IMR-90 (cell line): Measurements from ENCODE around the gene RAP1A. TPM values are rescaled to one million over a fixed set of nuclear protein-coding genes. Genes with fewer than 3 reads are reported as not detected.

ENCODE experiments used
- ATAC-seq: fragments of 200-7000 bp; cut with Tn5 transposase; 2 replicates; pipeline ENCODE4 v1.9.1; 2020; ENCODE audit warnings: low read depth, mild to moderate bottlenecking, moderate library complexity
- BruUV-seq: library from RNA; stranded (reverse); fragments of 400-500 nt; replicated peaks from 2 replicates; lab custom pipeline; 2021; lab: Mats Ljungman, UMichigan
- CTCF ChIA-PET: fragments of 300-600 bp; formaldehyde crosslinking; extraction: SDS; loops from one replicate; lab custom pipeline; 2021; ENCODE audit warnings: antibody characterized with exemption; lab: Yijun Ruan, JAX
- POLR2A ChIA-PET: fragments of 300-600 bp; sonication (Branson Sonifier 250); formaldehyde crosslinking; loops from one replicate; lab custom pipeline; 2022; ENCODE audit warnings: antibody characterized with exemption; ENCODE audit not compliant: unreplicated experiment; lab: Charles Lee
- DNase-seq: peaks from one replicate; pipeline ENCODE4 v3.0.0; 2013
- H2AFZ ChIP-seq: replicated peaks from 2 replicates; pipeline ENCODE3; 2013; ENCODE audit warnings: low read length, mild to moderate bottlenecking; ENCODE audit not compliant: poor library complexity
- H2AK5ac ChIP-seq: 2 replicates; pipeline ENCODE4 v1.6.1; 2013; ENCODE audit warnings: low read depth, low read length, inconsistent platforms
- H2AK9ac ChIP-seq: replicated peaks from 2 replicates; pipeline ENCODE3; 2013; ENCODE audit warnings: mild to moderate bottlenecking, low read depth, low read length, moderate library complexity; ENCODE audit not compliant: poor library complexity
- H2BK120ac ChIP-seq: 2 replicates; pipeline ENCODE4 v1.6.1; 2013; ENCODE audit warnings: low read depth, low read length, inconsistent platforms
- H2BK15ac ChIP-seq: 3 replicates; pipeline ENCODE4 v1.6.1; 2013; ENCODE audit warnings: low read depth, low read length, inconsistent platforms
- H2BK20ac ChIP-seq: 2 replicates; pipeline ENCODE4 v1.6.1; 2013; ENCODE audit warnings: low read depth, mild to moderate bottlenecking, inconsistent platforms, low read length, moderate library complexity
- H2BK5ac ChIP-seq: 2 replicates; pipeline ENCODE4 v1.6.1; 2013; ENCODE audit warnings: mild to moderate bottlenecking, low read depth, low read length, inconsistent platforms; ENCODE audit not compliant: poor library complexity, severe bottlenecking
- H3K14ac ChIP-seq: replicated peaks from 2 replicates; pipeline ENCODE4 v1.6.1; 2013; ENCODE audit warnings: low read depth, low read length, inconsistent platforms
- H3K18ac ChIP-seq: 2 replicates; pipeline ENCODE4 v1.6.1; 2013; ENCODE audit warnings: low read depth, low read length, control low read depth
- H3K23ac ChIP-seq: 2 replicates; pipeline ENCODE4 v1.6.1; 2013; ENCODE audit warnings: low read depth, low read length, inconsistent platforms
- H3K27ac ChIP-seq: 2 replicates; pipeline ENCODE4 v1.5.1; 2013; ENCODE audit warnings: mild to moderate bottlenecking, control low read depth, low read length; ENCODE audit not compliant: insufficient read depth
- H3K27me3 ChIP-seq: 2 replicates; pipeline ENCODE4 v1.6.1; 2013; ENCODE audit warnings: low read length; ENCODE audit not compliant: control insufficient read depth, insufficient read depth
- H3K36me3 ChIP-seq: 2 replicates; pipeline ENCODE4 v1.6.1; 2013; ENCODE audit warnings: low read length, mixed read lengths; ENCODE audit not compliant: control insufficient read depth, insufficient read depth
- H3K4ac ChIP-seq: 2 replicates; pipeline ENCODE4 v1.6.1; 2013; ENCODE audit warnings: low read depth, low read length, inconsistent platforms
- H3K4me1 ChIP-seq: 2 replicates; pipeline ENCODE4 v1.6.1; 2013; ENCODE audit warnings: low read length, mixed read lengths; ENCODE audit not compliant: control insufficient read depth, insufficient read depth
- H3K4me2 ChIP-seq: 2 replicates; pipeline ENCODE4 v1.6.1; 2013; ENCODE audit warnings: low read depth, mild to moderate bottlenecking, control low read depth, low read length, moderate library complexity
- H3K4me3 ChIP-seq: 2 replicates; pipeline ENCODE4 v1.5.1; 2013; ENCODE audit warnings: low read depth, mild to moderate bottlenecking, control low read depth, low read length, moderate library complexity; ENCODE audit not compliant: insufficient read depth
- H3K56ac ChIP-seq: 2 replicates; pipeline ENCODE4 v1.6.1; 2013; ENCODE audit warnings: low read length, inconsistent platforms; ENCODE audit not compliant: insufficient read depth; ENCODE audit errors: extremely low read depth
- H3K79me1 ChIP-seq, 2 experiments: 2 replicates each; pipeline ENCODE4 v1.6.1; 2013; ENCODE audit warnings: low read length in 2 of 2, inconsistent platforms in 1 of 2, low read depth in 1 of 2
- H3K9ac ChIP-seq: 2 replicates; pipeline ENCODE4 v1.6.1; 2013; ENCODE audit warnings: low read depth, low read length, control low read depth
- H3K9me1 ChIP-seq: 2 replicates; pipeline ENCODE4 v1.6.1; 2013; ENCODE audit warnings: low read length, inconsistent platforms; ENCODE audit not compliant: insufficient read depth
- H3K9me3 ChIP-seq: 2 replicates; pipeline ENCODE4 v1.6.1; 2013; ENCODE audit warnings: low read length; ENCODE audit not compliant: control insufficient read depth, insufficient read depth
- H4K20me1 ChIP-seq: 2 replicates; pipeline ENCODE4 v1.6.1; 2013; ENCODE audit warnings: low read length, inconsistent platforms; ENCODE audit not compliant: insufficient read depth
- H4K5ac ChIP-seq: 2 replicates; pipeline ENCODE4 v1.6.1; 2013; ENCODE audit warnings: mild to moderate bottlenecking, low read depth, low read length, control low read depth
- H4K8ac ChIP-seq, 2 experiments: 2 replicates each; pipeline ENCODE4 v1.6.1; 2013; ENCODE audit warnings: low read depth in 2 of 2, low read length in 2 of 2, control low read depth in 1 of 2, inconsistent platforms in 1 of 2
- H4K91ac ChIP-seq: 2 replicates; pipeline ENCODE4 v1.6.1; 2013; ENCODE audit warnings: low read depth, low read length, inconsistent platforms; ENCODE audit not compliant: insufficient read depth
- BHLHE40 ChIP-seq: fragments of 150-350 bp; IDR thresholded peaks from 2 replicates; pipeline ENCODE4 v1.6.1; 2016; ENCODE audit warnings: mild to moderate bottlenecking, low read depth, low read length
- CEBPB ChIP-seq: IDR thresholded peaks from 2 replicates; pipeline ENCODE4 v1.6.1; 2012; ENCODE audit warnings: low read depth, low read length, improper control_type of control experiment
- CTCF ChIP-seq: conservative IDR thresholded peaks from 2 replicates; pipeline ENCODE4 v1.5.1; 2012; ENCODE audit warnings: mild to moderate bottlenecking, low read depth, low read length, improper control_type of control experiment
- FOS ChIP-seq: fragments of 150-350 bp; IDR thresholded peaks from 2 replicates; pipeline ENCODE4 v1.6.1; 2016; ENCODE audit warnings: low read depth, low read length
- MAFK ChIP-seq: IDR thresholded peaks from 2 replicates; pipeline ENCODE4 v1.6.1; 2012; ENCODE audit warnings: low read depth, low read length, improper control_type of control experiment
- MAZ ChIP-seq: IDR thresholded peaks from 2 replicates; pipeline ENCODE4 v1.6.1; 2012; ENCODE audit warnings: low read depth, mild to moderate bottlenecking, low read length, improper control_type of control experiment, moderate library complexity, borderline replicate concordance
- NFE2L2 ChIP-seq: fragments of 150-350 bp; IDR thresholded peaks from 2 replicates; pipeline ENCODE4 v1.6.1; 2016; ENCODE audit warnings: low read depth, mild to moderate bottlenecking, low read length
- POLR2A ChIP-seq: IDR thresholded peaks from 2 replicates; pipeline ENCODE4 v1.6.1; 2012; ENCODE audit warnings: mild to moderate bottlenecking, low read depth, low read length
- RAD21 ChIP-seq: IDR thresholded peaks from 2 replicates; pipeline ENCODE4 v1.6.1; 2012; ENCODE audit warnings: low read length, improper control_type of control experiment
- RCOR1 ChIP-seq: IDR thresholded peaks from 2 replicates; pipeline ENCODE4 v1.6.1; 2012; ENCODE audit warnings: mild to moderate bottlenecking, low read length, improper control_type of control experiment; ENCODE audit not compliant: insufficient replicate concordance
- RFX5 ChIP-seq: IDR thresholded peaks from 2 replicates; pipeline ENCODE4 v1.8.0; 2012; ENCODE audit warnings: low read depth, mild to moderate bottlenecking, low read length, moderate library complexity
- SMC3 ChIP-seq: fragments of 150-350 bp; IDR thresholded peaks from 2 replicates; pipeline ENCODE4 v1.6.1; 2016; ENCODE audit warnings: low read depth, mild to moderate bottlenecking, antibody characterized with exemption, low read length, moderate library complexity
- WGBS, 2 experiments: methylation state at CpG; one replicate each; pipeline versions ENCODE4 v1.1.5 to v1.1.7; 2013; ENCODE audit warnings: missing lambda C conversion rate in 2 of 2; ENCODE audit not compliant: insufficient read length in 1 of 2; ENCODE audit errors: extremely low coverage in 2 of 2; 5-methylcytosine and 5-hydroxymethylcytosine counted together
- dilution Hi-C: fragments of 300-500 bp; cut with HindIII; formaldehyde crosslinking; loops from one replicate; pipeline ENCODE4 v1.14.3; 2018; ENCODE audit warnings: low sequenced_read_pairs; ENCODE audit not compliant: unreplicated experiment
- in situ Hi-C: fragments of 300-500 bp; cut with MboI; formaldehyde crosslinking; loops from 3 replicates; pipeline ENCODE4 v1.14.3; 2019; ENCODE audit warnings: low sequenced_read_pairs, inconsistent platforms, mixed read lengths
- intact Hi-C: fragments of 100-400 bp; cut with micrococcal nuclease; formaldehyde crosslinking; loops from 2 replicates; pipeline ENCODE4 v1.10.0; 2022
- polyA plus RNA-seq, 3 experiments: library from polyadenylated mRNA; depleted of rRNA; stranded (reverse); fragments of >200 nt; gene quantifications; 2 replicates each; pipeline ENCODE4 v1.2.3, GENCODE V29; 2012; ENCODE audit warnings: low replicate concordance in 1 of 3
- total RNA-seq: library from RNA; depleted of rRNA; stranded (reverse); fragments of >200 nt; gene quantifications from 2 replicates; pipeline ENCODE4 v1.2.3, GENCODE V29; 2012

The RAP1A gene
- total and polyA plus RNA-seq, 2 of the 4 experiments (the other 2 are of a cell fraction): 18.1 to 43.6 TPM

DNA sequence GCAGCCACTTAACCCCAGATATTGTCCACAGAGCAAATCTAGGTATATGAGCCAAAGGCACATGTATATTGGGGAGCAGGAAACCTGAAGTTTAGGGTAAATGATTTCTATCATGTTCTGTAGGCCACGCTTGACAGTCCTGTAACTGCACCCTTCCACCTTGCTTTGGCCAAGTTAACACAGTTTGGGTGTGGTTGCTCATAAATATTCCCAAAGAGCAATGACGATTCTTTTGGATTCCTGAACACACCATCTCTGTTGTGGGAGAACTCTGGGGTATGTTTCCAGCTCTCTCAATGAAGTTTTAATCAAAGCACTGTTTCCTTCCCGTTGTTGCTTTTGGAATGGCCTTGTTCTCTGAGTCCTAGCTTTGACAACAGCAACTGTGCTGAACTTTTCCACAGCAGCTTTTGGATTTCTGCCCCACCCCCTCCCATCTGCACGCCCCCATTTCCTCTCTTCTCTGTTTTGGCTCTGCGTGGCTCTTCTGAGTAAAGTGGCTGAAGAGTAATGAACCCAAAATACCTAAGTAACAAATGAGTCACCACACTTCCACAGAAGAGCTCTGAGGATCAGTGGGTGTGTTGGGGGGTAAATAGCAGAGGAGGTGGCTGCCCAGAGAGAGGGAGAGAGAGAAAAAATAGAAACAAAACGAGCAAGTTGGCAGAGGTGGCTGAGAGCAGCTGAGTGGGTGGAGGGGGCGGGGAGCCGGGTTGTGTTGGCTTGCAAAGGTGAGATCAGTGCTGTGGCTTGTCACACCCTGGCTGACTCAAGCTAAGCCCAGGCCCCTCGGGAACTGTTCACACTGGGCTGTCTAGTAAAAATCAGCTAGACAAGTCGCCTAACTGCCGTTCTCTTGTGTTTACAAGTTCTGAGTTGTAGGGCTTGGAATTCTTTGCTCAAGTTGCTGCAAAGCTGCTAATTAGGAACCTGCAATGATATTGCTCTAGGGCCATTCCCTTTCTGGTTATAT lies 26.9 kb upstream of the RAP1A start:
- 0% methylated on average over 4 of the region's 11 CpGs; no CpG with 5 or more reads in 1 of the 2 experiments for WGBS, 2 experiments
- Histone ChIP-seq H3K18ac (peak overlapping the region; percentile 35), H3K4me2 (peak overlapping the region; percentile 23), H3K4me1 (peaks cover 10% of the 10 kb centered on the region), H3K4ac (peak overlapping the region; percentile 49), H3K56ac (0 out of 2 replicates have a peak overlapping the region, but pooled peaks have one; percentile 1), H4K5ac (peak overlapping the region; percentile 1; the same call in 1 of the 2 replicates), H4K8ac (peak overlapping the region in 1 of 2 experiments; percentile 59; a peak in 2 of 4 replicates), H3K9me1 (peaks cover 5% of the 10 kb centered on the region; the same call in 1 of the 2 replicates), H2BK20ac (peak overlapping the region; percentile 50), H3K4me3 (no peak overlapping the region), H3K9ac (no peak overlapping the region), H3K36me3 (no peaks in the 10 kb centered on the region), H2AK9ac (peak overlapping the region; percentile 3), H3K27ac (0 out of 2 replicates have a peak overlapping the region, but pooled peaks have one; percentile 15), H2BK15ac (peak overlapping the region; percentile 79; the same call in 1 of the 3 replicates), H2BK5ac (peak overlapping the region; percentile 3), H3K79me1 (no peaks in the 10 kb centered on the region), H3K27me3 (no peaks in the 10 kb centered on the region), H3K9me3 (no peaks in the 10 kb centered on the region), H3K23ac (no peak overlapping the region), H2BK120ac (peak overlapping the region; percentile 64), H4K20me1 (no peaks in the 10 kb centered on the region), H3K14ac (peak overlapping the region; percentile 15), H4K91ac (peak overlapping the region; percentile 22), H2AFZ (peak overlapping the region; percentile 81), H2AK5ac (peak overlapping the region; percentile 38)
- ATAC-seq (peak; percentile 88), DNase-seq (peak; percentile 87)
- CTCF ChIA-PET: no interaction called here
- POLR2A ChIA-PET: interaction anchor here (0.7 to 0.8 kb wide), 2 partner anchors 27 to 1378 kb away, joined by 8 to 16 read pairs; partner anchors contain the start of gene RAP1A
- no TSS peak for BruUV-seq
- in situ Hi-C loops: no loop called here
- intact Hi-C loops: no loop called here
- dilution Hi-C loops: no loop called here
- peak; percentile 65 for TF ChIP-seq RFX5
- peak; percentile 31 for TF ChIP-seq RCOR1
- peak; percentile 43; the same call in 1 of the 2 replicates for TF ChIP-seq BHLHE40
- peak; percentile 79 for TF ChIP-seq FOS
- 0 out of 2 replicates have a peak, but pooled peaks have one; percentile 2 for TF ChIP-seq RAD21
- no peak for TF ChIP-seq MAFK
- no peak for TF ChIP-seq CTCF
- TF ChIP-seq CEBPB: no peak
- TF ChIP-seq SMC3: no peak; the same call in 1 of the 2 replicates
- no peak for TF ChIP-seq NFE2L2
- no peak for TF ChIP-seq POLR2A
- peak; percentile 59; the same call in 1 of the 2 replicates for TF ChIP-seq MAZ
